IMR-90 (cell line): ENCODE measurements around the gene DOCK1.

Experiments
- MAFK ChIP-seq: IDR thresholded peaks from 2 replicates; pipeline ENCODE4 v1.6.1; 2012; ENCODE audit warnings: low read depth, low read length, improper control_type of control experiment
- POLR2A ChIP-seq: IDR thresholded peaks from 2 replicates; pipeline ENCODE4 v1.6.1; 2012; ENCODE audit warnings: mild to moderate bottlenecking, low read depth, low read length
- RCOR1 ChIP-seq: IDR thresholded peaks from 2 replicates; pipeline ENCODE4 v1.6.1; 2012; ENCODE audit warnings: mild to moderate bottlenecking, low read length, improper control_type of control experiment; ENCODE audit not compliant: insufficient replicate concordance
- SMC3 ChIP-seq: fragments of 150-350 bp; IDR thresholded peaks from 2 replicates; pipeline ENCODE4 v1.6.1; 2016; ENCODE audit warnings: low read depth, mild to moderate bottlenecking, antibody characterized with exemption, low read length, moderate library complexity
- TF ChIP-seq, protein P1 (sequence below): conservative IDR thresholded peaks from 2 replicates; pipeline ENCODE4 v1.5.1; 2012; ENCODE audit warnings: mild to moderate bottlenecking, low read depth, low read length, improper control_type of control experiment
- TF ChIP-seq, protein P2 (sequence below): fragments of 150-350 bp; IDR thresholded peaks from 2 replicates; pipeline ENCODE4 v1.6.1; 2017; ENCODE audit warnings: mild to moderate bottlenecking, antibody characterized with exemption, low read length, low read depth
- TF ChIP-seq, protein P3 (sequence below): fragments of 150-350 bp; IDR thresholded peaks from 2 replicates; pipeline ENCODE4 v1.6.1; 2016; ENCODE audit warnings: low read depth, mild to moderate bottlenecking, low read length, moderate library complexity, borderline replicate concordance

DNA sequence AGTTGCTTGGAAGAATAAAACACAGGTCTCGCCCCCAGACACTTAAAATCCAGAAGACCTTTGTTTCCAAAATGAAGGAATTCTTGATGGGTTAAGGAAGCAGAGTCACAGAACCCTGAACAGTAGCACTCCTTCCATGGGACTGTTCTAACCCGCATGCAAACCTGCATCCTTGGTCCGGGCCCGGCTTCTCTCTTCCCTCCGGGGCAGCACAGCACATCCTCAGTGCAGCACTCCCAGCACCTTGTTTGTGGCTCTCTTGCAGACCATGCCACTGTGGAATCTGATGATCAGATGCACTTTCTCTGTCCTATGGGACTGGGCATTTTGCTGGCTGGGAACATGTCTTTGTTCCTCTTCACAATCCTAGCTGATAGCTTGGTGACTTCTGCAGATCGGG, 257.6 kb downstream of the DOCK1 start:
- TF ChIP-seq, protein P1, sequence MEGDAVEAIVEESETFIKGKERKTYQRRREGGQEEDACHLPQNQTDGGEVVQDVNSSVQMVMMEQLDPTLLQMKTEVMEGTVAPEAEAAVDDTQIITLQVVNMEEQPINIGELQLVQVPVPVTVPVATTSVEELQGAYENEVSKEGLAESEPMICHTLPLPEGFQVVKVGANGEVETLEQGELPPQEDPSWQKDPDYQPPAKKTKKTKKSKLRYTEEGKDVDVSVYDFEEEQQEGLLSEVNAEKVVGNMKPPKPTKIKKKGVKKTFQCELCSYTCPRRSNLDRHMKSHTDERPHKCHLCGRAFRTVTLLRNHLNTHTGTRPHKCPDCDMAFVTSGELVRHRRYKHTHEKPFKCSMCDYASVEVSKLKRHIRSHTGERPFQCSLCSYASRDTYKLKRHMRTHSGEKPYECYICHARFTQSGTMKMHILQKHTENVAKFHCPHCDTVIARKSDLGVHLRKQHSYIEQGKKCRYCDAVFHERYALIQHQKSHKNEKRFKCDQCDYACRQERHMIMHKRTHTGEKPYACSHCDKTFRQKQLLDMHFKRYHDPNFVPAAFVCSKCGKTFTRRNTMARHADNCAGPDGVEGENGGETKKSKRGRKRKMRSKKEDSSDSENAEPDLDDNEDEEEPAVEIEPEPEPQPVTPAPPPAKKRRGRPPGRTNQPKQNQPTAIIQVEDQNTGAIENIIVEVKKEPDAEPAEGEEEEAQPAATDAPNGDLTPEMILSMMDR = no peak
- no peak for TF ChIP-seq POLR2A
- no peak for TF ChIP-seq RCOR1
- TF ChIP-seq, protein P2, sequence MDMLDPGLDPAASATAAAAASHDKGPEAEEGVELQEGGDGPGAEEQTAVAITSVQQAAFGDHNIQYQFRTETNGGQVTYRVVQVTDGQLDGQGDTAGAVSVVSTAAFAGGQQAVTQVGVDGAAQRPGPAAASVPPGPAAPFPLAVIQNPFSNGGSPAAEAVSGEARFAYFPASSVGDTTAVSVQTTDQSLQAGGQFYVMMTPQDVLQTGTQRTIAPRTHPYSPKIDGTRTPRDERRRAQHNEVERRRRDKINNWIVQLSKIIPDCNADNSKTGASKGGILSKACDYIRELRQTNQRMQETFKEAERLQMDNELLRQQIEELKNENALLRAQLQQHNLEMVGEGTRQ = no peak
- no peak for TF ChIP-seq MAFK
- TF ChIP-seq, protein P3, sequence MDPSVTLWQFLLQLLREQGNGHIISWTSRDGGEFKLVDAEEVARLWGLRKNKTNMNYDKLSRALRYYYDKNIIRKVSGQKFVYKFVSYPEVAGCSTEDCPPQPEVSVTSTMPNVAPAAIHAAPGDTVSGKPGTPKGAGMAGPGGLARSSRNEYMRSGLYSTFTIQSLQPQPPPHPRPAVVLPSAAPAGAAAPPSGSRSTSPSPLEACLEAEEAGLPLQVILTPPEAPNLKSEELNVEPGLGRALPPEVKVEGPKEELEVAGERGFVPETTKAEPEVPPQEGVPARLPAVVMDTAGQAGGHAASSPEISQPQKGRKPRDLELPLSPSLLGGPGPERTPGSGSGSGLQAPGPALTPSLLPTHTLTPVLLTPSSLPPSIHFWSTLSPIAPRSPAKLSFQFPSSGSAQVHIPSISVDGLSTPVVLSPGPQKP = no peak
- TF ChIP-seq SMC3 = no peak
